ENCODE results near the gene HIF1AN.
"Not testable (repeated sequence)": the region's sequence is repeated elsewhere in the genome, so short reads cannot be mapped to it uniquely, and the experiment has no call there.

Gene HIF1AN

DNA sequence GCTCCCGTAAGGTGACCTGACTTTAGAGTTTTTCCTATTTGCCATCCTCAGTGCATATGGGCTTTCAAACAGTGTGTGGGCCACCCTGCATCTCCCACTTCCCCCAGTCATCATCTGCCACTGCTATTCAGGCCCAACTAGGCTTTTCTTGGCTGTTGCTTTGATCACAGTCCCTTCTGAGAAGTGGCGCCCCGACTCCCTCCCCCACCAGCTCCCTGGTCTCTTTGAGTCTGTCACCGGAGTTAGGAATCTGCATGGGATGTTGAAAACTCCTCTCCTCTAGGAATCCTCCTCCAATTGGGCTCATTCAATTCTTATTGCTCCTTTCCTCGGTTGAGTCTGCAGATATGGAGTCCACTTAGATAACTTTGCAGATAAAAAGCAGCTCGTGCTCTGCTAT lies 32.1 kb downstream of the HIF1AN start:
- no peak for DNase-seq

DNA sequence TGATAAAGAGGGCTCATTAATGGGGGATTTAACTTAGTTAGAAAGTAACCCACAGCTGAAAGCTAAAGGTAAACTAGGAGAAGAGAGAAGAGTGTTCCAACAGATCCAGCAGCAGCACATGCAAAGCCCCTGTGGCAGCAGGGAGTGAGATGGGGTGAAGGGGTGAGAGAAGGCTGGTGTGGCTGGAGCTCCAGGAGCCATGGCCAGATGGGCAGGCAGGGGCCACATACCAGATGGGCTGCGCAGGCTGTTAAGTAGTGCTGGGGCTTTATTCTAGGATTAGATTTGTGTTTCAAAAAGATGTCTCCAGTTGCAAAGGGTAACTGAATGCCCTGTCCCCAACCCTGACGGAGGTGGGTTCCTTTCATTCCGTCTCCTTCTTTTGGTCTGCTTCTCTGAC lies 33.2 kb downstream of the HIF1AN start:
- no peak for DNase-seq

DNA sequence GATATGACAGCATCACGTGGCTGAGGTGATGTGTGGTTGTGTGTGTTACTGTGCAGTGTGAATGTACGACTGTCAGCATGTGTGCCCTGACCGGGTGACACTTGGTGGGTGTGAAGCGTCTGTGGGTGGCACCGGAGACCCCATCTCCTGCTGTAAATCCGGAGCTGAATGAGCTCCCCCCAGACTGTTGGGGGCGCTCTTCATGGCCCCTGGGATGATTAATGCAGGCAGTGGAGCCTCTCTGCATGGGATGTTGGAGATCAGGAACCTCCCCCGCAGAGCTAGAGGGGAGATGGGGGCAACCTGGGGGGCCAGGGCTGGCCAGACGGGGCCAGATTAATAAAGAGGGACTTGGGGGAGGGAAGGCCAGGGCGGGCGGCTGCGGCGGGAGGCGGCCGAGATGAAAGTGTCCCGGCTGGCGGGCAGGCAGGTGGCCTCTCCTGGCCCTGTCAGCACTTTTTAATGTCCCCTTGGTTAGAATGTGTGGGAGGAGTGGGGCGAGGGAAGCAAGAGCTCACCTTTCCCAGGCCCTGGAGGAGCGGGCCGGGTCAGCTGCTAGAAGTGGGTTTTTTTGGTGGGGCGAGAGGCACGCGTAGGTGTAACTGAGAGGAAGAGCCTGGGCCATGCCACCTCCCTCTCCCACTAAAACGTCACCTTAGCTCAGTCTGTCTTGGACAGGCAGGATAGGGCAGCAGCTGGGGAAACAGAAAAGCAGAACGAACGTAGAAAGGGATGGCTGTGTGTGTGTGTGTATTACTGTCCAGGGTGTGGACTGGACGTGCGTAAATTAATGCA lies 34.1 kb downstream of the HIF1AN start:
- no peak for DNase-seq

DNA sequence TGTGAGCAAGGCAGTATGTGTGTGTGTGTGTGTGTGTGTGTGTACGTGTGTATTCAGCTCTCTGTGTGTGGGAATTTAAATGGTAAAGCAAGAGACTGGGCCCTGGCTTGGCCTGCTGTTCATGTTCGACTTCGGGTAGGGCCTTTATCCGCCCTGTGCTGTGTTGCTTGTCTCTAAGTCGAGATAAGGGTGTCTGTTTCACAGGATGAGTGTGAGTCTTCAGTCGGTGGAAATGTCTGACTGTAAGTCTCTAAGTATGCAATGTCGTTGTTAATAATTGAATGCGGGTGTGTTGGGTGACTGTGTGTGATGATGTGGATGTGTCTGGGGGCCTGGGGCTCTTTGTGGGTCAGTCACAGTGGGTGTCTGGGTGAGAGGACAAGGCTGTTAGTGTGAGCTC lies 34.8 kb downstream of the HIF1AN start:
- DNase-seq = no peak

DNA sequence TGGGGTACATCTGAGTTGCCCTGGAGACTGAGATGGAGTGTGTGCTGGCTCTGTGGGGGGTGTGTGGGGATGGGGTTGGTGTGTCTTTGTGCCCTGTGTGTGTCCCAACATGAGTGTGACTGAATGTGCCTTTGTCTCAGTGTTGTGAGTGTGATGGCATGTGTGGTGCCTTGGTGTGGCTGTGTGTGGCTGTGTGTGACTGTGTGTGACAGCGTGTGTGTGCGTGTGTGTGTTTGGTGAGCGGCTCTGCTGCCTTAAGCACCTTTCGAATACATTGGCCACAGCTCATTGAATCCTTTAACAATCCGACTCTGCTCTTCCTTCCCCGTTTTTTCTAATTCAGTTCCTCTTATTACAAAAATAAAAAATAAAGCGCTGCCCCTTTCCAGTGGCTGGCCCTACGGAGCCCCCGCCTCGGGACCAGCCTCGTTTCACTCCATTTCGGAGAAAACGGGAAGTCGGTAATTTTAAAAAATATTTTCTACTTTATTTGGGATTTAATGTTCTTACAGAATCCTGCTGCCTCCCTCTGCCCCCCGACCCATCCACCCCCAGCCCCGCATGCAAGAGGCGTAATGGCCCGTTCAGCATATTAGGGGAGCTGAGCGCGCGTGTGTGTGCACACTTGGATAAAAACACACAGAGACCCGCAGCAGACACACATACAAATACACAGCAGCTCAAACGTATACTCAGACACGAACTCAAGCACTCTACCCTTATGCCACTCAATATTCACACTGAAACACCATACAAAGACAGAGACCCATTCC lies 35.5 kb downstream of the HIF1AN start:
- DNase-seq = no peak

DNA sequence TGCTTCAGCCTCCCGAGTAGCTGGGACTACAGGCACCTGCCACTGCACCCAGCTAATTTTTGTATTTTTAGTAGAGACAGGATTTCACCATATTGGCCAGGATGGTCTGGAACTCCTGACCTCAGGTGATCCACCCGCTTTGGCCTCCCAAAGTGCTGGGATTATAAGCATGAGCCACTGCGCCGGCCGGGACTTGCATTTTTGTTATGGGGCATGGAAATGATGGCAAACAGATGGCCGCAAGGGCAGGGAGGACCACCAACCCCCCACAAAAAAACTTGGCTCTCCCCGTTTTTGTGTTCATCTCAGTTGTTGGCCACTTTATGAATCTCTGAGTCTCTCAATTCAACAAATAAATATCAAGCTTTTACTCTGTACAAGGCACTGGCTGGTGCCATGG lies 39.4 kb downstream of the HIF1AN start:
- not testable (repeated sequence) for DNase-seq

DNA sequence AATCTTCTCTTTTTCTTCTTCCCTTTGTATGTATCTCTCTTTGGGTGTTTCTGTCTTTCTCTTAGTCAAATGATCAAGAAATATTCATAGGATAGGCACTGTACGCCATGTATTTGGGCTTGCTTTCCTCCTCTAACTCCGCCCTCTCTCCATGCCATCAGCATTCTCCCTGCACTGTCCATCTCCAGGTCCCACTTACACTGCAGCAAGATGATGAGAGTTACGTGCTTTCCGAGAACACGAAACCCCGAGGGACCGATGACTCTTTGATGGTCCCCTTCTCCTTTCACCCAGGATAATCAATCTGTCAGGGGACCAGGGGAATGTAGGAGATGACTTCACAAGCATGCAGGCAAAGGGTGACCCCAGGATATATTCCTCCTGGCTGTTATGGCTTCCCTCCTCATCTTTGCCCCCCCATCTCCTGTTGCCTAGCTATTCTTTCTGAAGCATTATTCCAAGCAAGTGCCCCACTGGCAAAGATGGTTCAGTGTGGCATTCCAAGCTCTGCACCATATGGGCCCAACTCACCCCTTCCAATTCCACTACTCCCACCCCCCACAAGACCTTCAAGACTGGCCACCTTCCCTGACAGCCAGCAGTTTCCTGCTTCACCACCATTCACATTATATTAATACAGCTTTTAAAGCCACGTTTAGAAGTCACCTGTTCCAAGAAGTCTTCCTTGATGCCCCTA lies 40.0 kb downstream of the HIF1AN start:
- no peak for DNase-seq

DNA sequence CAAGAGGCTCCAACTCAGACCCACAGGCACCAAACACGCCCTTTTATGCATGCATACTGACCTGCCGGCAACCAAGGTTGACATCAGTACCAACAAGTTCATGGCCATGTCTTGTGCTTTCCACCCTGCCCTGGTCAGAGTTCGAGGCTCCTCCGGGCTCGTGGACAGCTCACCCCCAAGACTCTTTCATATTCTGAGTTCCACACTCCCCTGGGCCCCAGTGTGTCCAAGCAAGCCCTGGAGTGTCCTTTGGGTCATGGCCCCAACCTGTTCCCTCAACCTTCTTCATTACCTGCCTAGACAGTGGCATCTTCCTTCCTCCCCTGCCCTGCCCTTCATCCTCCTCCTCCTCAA lies 40.5 kb downstream of the HIF1AN start:
- DNase-seq = no peak

DNA sequence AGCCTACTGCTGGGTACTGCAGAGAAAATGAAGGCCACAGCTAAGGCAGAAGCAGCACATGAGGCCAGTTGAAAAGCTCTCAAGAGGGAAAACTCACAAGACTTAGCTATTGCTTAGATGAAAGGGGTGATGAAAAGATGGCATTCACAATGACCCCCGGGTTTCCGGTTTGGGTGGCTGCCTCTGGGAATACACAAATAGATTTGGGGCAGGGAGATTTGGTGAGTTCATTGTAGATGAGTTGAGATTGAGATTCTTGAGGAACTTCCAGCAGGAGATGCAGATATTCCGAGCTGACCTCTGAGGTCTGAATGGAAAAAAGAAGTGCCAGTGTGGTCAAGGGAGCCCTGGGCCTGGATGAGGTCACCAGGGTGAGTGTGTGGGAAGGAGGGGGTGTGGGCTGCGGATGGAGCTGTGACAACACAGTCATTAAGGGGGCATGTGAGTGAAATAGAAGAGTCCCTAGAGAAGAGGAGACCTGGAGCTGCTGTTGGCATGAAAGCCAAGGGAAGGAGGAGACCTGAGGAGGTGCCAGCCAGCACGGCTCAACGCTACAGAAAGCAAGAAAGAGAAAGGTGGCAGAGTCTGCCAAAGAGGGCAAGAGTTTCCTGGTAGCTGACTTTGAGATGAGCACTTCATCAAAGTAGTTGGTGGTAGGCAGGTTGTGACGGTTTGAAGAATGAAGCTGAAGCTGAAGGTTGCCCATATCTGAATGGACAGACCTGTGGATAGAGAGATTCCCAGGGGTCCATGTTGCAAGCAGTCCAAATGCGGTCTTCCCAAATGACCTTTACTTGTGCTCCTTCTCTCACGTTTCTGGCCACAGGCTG lies 43.7 kb downstream of the HIF1AN start:
- DNase-seq = no peak

DNA sequence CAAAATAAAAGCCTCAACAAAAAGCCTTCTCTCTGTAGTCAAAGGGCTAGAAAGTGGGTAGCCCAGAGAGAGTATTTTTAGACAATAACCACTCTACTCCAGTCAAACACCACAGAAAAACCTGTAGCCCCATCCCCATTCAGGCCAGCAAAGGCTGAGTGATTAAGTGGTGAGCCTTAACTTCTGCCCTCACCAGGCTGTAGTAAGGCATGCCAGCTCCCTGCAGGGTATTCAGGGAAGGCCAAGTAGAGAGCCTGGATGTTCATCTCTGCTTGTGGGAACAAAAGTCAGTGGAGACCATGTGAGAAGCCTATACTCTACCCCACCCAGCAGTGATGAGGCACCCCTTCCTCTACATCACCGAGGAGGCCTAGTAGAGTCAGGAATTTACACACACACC lies 51.2 kb downstream of the HIF1AN start:
- no peak for DNase-seq

DNA sequence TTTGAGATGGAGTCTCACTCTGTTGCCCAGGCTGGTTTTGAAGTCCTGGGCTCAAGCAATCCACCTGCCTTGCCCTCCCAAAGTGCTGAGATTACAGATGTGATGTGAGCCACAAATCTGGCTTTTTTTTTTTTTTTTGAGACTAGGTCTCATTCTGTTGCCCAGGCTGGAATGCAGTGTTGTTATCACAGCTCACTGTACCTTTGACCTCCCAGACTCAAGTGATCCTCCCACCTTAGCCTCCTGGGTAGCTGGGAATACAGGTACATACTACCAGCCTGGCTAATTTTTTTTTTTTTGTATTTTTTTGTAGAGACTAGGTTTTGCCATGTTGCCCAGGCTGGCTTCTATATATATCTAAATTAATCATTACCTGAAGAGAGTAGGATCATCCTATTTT lies 62.4 kb downstream of the HIF1AN start:
- no peak for DNase-seq

DNA sequence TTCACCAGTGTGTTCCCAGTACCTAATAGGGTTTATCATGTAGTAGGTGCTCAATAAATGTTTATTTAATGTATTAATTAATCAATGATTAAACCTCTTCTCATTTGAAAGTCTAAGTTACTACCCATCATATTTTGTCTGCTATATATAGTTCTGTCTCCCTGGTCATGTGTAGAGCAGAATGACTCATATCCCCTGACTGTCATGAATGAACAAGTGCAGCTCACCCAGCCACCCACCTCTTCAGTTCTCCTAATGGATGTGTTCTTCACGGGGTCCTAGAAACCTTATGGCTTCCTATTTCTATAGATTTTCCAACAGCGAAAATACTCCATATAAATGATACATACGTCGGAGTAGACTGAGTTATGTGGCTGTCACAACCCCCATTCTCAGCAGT lies 64.5 kb downstream of the HIF1AN start:
- DNase-seq = no peak

DNA sequence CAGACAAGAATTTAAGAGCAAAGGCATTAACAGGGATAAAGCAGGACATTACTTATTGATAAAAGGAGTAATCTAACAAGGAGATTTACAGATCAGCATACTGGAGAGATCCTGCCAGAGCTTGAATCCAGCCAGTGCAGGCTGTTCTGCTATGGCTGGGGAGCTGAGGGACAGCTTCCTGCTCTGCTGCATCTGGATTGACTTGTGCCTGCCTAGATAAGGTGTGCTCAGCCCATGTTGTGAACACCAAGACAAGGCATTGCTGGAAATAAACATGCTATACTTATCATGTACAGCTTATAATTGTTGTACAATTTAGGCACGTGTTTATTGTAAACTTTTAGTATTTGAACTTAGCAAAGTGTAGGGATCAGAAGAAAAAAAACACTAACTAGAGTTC lies 71.7 kb downstream of the HIF1AN start:
- no peak for DNase-seq
